ENCODE measurements around the gene OR4B1. TPM values are rescaled to one million over a fixed set of nuclear protein-coding genes. Genes with fewer than 3 reads are reported as not detected.
"Not testable (repeated sequence)": the region's sequence is repeated elsewhere in the genome, so short reads cannot be mapped to it uniquely, and the experiment has no call there.

The OR4B1 gene
- total and polyA plus RNA-seq, 8 donors: not detected

- no peak for DNase-seq
- Histone ChIP-seq H3K4me1 (no peaks in the 10 kb centered on the region), H3K9me3 (no peaks in the 10 kb centered on the region), H3K4me3 (no peak overlapping the region), H3K36me3 (no peaks in the 10 kb centered on the region), H3K27me3 (no peaks in the 10 kb centered on the region), H3K27ac (no peak overlapping the region)
- TF ChIP-seq, protein P1, sequence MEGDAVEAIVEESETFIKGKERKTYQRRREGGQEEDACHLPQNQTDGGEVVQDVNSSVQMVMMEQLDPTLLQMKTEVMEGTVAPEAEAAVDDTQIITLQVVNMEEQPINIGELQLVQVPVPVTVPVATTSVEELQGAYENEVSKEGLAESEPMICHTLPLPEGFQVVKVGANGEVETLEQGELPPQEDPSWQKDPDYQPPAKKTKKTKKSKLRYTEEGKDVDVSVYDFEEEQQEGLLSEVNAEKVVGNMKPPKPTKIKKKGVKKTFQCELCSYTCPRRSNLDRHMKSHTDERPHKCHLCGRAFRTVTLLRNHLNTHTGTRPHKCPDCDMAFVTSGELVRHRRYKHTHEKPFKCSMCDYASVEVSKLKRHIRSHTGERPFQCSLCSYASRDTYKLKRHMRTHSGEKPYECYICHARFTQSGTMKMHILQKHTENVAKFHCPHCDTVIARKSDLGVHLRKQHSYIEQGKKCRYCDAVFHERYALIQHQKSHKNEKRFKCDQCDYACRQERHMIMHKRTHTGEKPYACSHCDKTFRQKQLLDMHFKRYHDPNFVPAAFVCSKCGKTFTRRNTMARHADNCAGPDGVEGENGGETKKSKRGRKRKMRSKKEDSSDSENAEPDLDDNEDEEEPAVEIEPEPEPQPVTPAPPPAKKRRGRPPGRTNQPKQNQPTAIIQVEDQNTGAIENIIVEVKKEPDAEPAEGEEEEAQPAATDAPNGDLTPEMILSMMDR (IDR thresholded peaks at IDR 0.05): no peak
- no peak for ATAC-seq
- intact Hi-C loops (cut with DNase I): no loop called here
Measured at GRCh38 chr11:48210052-48210451, 6.6 kb upstream of the OR4B1 start.

DNA sequence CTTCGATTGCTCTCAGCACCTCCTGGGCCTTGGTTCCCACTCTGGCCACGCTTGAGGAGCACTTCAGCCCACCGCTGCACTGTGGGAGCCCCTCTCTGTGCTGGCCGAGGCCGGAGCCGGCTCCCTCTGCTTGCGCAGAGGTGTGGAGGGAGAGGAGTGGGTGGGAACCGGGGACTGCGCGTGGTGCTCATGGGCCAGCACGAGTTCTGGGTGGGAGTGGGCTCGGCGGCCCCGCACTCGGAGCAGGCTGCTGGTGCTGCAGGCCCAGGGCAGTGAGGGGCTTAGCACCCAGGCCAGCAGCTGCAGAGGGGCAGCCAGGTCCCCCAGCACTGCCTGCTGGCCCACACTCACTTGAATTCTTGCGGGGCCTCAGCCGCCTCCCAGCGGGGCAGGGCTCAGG is 12.2 kb downstream of the OR4B1 start:
- intact Hi-C loops (cut with DNase I): no loop called here
- DNase-seq: no peak
- Histone ChIP-seq H3K27ac (no peak overlapping the region), H3K4me3 (no peak overlapping the region), H3K4me1 (no peaks in the 10 kb centered on the region), H3K27me3 (no peaks in the 10 kb centered on the region), H3K36me3 (no peaks in the 10 kb centered on the region), H3K9me3 (peaks cover 0 to 11% of the 10 kb centered on the region in 2 donors)
- TF ChIP-seq, protein P1 (IDR thresholded peaks at IDR 0.05): no peak
- ATAC-seq: no peak

- ATAC-seq; H3K36me3 ChIP-seq; H3K4me1 ChIP-seq; H3K27ac ChIP-seq; H3K27me3 ChIP-seq; intact Hi-C loops (cut with DNase I); DNase-seq; H3K4me3 ChIP-seq: not testable (repeated sequence)
- H3K9me3 ChIP-seq: peaks cover 0 to 11% of the 10 kb centered on the region in 2 donors
Measured at GRCh38 chr11:48230057-48230456, 13.4 kb downstream of the OR4B1 start.

DNA sequence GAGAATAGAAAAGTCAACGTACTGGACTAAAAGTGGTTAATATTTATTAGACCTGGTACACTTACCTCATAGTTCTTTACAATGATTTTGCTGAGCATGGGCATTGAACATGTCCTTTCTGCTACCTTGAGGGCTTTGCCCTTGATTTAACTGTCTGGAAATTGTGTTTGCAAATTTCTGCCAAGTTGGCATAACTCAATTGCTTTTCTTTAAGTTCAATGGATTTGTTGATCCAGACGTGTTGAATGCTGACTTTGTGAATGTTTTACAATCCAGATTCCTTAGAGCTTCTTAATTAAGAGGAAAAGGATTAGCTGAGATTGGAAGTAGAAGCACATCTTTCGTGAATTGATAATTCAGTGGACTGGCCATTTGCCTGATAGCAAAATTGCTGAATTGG is 21.1 kb downstream of the OR4B1 start:
- H3K4me3 ChIP-seq: no peak overlapping the region
- DNase-seq: no peak
- no peaks in the 10 kb centered on the region for H3K4me1 ChIP-seq
- no peak for ATAC-seq
- H3K27me3 ChIP-seq: peaks cover 0 to 8% of the 10 kb centered on the region in 2 donors
- no peak overlapping the region for H3K27ac ChIP-seq
- H3K9me3 ChIP-seq: no peaks in the 10 kb centered on the region
- H3K36me3 ChIP-seq: no peaks in the 10 kb centered on the region
- intact Hi-C loops (cut with DNase I): no loop called here
- TF ChIP-seq, protein P1 (IDR thresholded peaks at IDR 0.05): no peak

DNA sequence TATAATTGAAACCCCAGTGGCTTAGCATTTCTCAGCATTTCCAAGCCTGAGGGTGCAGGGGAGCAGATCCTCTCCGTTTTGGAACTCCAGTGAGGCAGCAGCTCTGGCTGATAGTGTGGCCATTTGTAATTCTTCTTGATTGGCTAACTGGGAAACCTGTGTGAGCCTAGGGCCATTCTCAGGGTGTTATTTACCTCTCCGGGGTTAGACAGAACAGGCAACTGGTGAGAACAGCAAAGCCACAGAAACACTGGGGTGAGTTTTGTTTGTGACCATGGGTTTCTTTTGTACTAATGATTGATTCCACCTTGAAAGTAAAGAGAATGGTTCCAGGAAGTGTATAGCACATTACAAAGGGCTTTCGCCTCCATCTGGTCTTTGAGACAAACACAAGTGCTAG is 25.9 kb downstream of the OR4B1 start:
- H3K4me1 ChIP-seq: no peaks in the 10 kb centered on the region
- TF ChIP-seq, protein P1 (IDR thresholded peaks at IDR 0.05): no peak
- no peak for DNase-seq
- H3K9me3 ChIP-seq: no peaks in the 10 kb centered on the region
- H3K4me3 ChIP-seq: no peak overlapping the region
- H3K27me3 ChIP-seq: no peaks in the 10 kb centered on the region
- H3K27ac ChIP-seq: no peak overlapping the region
- H3K36me3 ChIP-seq: no peaks in the 10 kb centered on the region
- intact Hi-C loops (cut with DNase I): no loop called here
- ATAC-seq: no peak

DNA sequence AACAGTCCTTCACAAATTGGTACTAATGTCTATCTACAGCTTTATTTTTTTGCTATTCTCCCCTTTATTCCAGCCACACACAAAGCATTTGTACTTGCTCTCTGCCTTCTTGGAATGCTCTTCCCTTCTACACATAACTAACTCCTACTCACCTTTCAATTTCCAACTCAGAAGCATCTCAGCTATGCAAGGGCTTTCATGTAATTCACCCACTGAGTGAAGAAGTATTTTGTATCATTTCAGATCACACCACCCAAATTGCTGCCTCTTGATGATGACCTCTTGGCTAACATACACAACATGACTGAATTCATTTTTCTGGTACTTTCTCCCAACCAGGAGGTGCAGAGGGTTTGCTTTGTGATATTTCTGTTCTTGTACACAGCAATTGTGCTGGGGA is 28.2 kb downstream of the OR4B1 start, which contains the start of gene OR4X2:
TSS of gene OR4X2 (plus strand) at position 301 of the 400 bp plus-strand sequence. CDS start at position 301, 0 bp downstream.
- DNase-seq: no peak
- H3K27me3 ChIP-seq: no peaks in the 10 kb centered on the region
- H3K4me3 ChIP-seq: no peak within 1 kb of the TSS
- intact Hi-C loops (cut with DNase I): no loop called here
- H3K4me1 ChIP-seq: no peaks in the 10 kb centered on the region
- TF ChIP-seq, protein P1 (IDR thresholded peaks at IDR 0.05): no peak
- H3K36me3 ChIP-seq: no peaks in the 10 kb centered on the region
- no peak for ATAC-seq
- H3K9me3 ChIP-seq: peaks cover 0 to 17% of the 10 kb centered on the region in 2 donors
- H3K27ac ChIP-seq: no peak within 1 kb of the TSS

Data from left lung (tissue), 10 donors.